NB4 (cell line): Measurements from ENCODE around the gene CACNA1D.

Experiments used
- CTCF ChIP-seq: IDR thresholded peaks from one replicate; pipeline ENCODE4 v1.5.1; 2012; ENCODE audit warnings: low read depth, low read length
- MYC ChIP-seq: IDR thresholded peaks from 2 replicates; pipeline ENCODE4 v1.6.1; 2011; ENCODE audit warnings: low read depth, low read length
- POLR2A ChIP-seq: IDR thresholded peaks from 2 replicates; pipeline ENCODE4 v1.6.1; 2011; ENCODE audit warnings: mild to moderate bottlenecking; ENCODE audit not compliant: insufficient read length; ENCODE audit errors: extremely low read depth

- TF ChIP-seq CTCF (no peak), POLR2A (no peak), MYC (no peak)
These were observed 338.7 kb downstream of the CACNA1D start for GRCh38 chr3:53833053-53833645.
